Tibial artery (tissue), 4 donors: ENCODE measurements around the gene SDK1.

Source experiments
- DNase-seq, 2 donors: peaks; one replicate each; pipeline ENCODE4 v3.0.0-alpha.2; 2019
- H3K27ac ChIP-seq, 2 donors: fragments of 200-600 bp; sonication (generic) in 1 of 2; 1 replicate in 1 of 2; 2 replicates in 1 of 2; pipeline ENCODE4 v1.5.1; 2018 to 2019; ENCODE audit warnings: mild to moderate bottlenecking in 1 of 2
- H3K27me3 ChIP-seq, 2 donors: fragments of 200-600 bp; sonication (generic) in 1 of 2; one replicate each; pipeline versions ENCODE4 v1.5.1 to v1.6.0; 2016 to 2019
- H3K36me3 ChIP-seq, 3 donors: fragments of 200-600 bp; sonication (generic) in 2 of 3; one replicate each; pipeline ENCODE4 v1.5.1; 2016 to 2019; ENCODE audit warnings: mild to moderate bottlenecking in 2 of 3
- H3K4me1 ChIP-seq, 4 donors: fragments of 200-600 bp; sonication (generic) in 2 of 4; 1 replicate in 3 of 4; 2 replicates in 1 of 4; pipeline ENCODE4 v1.5.1; 2016 to 2019
- H3K4me3 ChIP-seq, 2 donors: fragments of 200-600 bp; sonication (generic) in 1 of 2; 1 replicate in 1 of 2; 2 replicates in 1 of 2; pipeline ENCODE4 v1.5.1; 2018 to 2019; ENCODE audit warnings: mild to moderate bottlenecking in 2 of 2
- H3K9me3 ChIP-seq, 3 donors: fragments of 200-600 bp; sonication (generic) in 1 of 3; one replicate each; pipeline ENCODE4 v1.5.1; 2016 to 2019
- CTCF ChIP-seq, 2 experiments: fragments of 200-600 bp in 1 of 2; fragments of 450-650 bp in 1 of 2; IDR thresholded peaks; one replicate each; pipeline ENCODE4 v1.5.1; 2017 to 2019; ENCODE audit warnings: antibody characterized with exemption in 2 of 2, mild to moderate bottlenecking in 1 of 2, moderate library complexity in 1 of 2
- intact Hi-C: fragments of 100-400 bp; cut with DNase I; formaldehyde crosslinking; loops from one replicate; pipeline ENCODE4 v1.15.0; 2023; ENCODE audit warnings: low total_unique reads

Gene SDK1

GRCh38 chr7:4009211-4010060 is 708.4 kb downstream of the SDK1 start:
- Histone ChIP-seq H3K4me1 (no peaks in the 10 kb centered on the region), H3K27ac (no peak overlapping the region), H3K27me3 (no peaks in the 10 kb centered on the region), H3K9me3 (no peaks in the 10 kb centered on the region), H3K4me3 (no peak overlapping the region), H3K36me3 (peaks cover 6 to 23% (median 10%) of the 10 kb centered on the region in 3 donors)
- DNase-seq: no peak
- intact Hi-C loops: loop anchor here (5.0 kb wide), 1 partner anchor 562 kb away; no protein-coding TSS in a partner anchor
- no peak for TF ChIP-seq CTCF (IDR thresholded peaks at IDR 0.05)

GRCh38 chr7:4010061-4010605 is 709.1 kb downstream of the SDK1 start:
- Histone ChIP-seq H3K4me1 (no peaks in the 10 kb centered on the region), H3K27me3 (no peaks in the 10 kb centered on the region), H3K4me3 (no peak overlapping the region), H3K36me3 (peaks cover 6 to 23% (median 10%) of the 10 kb centered on the region in 3 donors), H3K27ac (no peak overlapping the region), H3K9me3 (no peaks in the 10 kb centered on the region)
- no peak for DNase-seq
- intact Hi-C loops: loop anchor here (5.0 kb wide), 1 partner anchor 563 kb away; no protein-coding TSS in a partner anchor
- TF ChIP-seq CTCF (IDR thresholded peaks at IDR 0.05): no peak

GRCh38 chr7:4010923-4011656 is 710.0 kb downstream of the SDK1 start:
- TF ChIP-seq CTCF (IDR thresholded peaks at IDR 0.05): no peak
- no peak for DNase-seq

GRCh38 chr7:4013793-4014192 is 712.7 kb downstream of the SDK1 start:
- intact Hi-C loops: loop anchor here (5.0 kb wide), 1 partner anchor 566 kb away; no protein-coding TSS in a partner anchor
- DNase-seq: no peak
- no peak for TF ChIP-seq CTCF (IDR thresholded peaks at IDR 0.05)

More at GRCh38 chr7:4010923-4011656, 710.0 kb downstream of the SDK1 start:
- Histone ChIP-seq H3K9me3 (no peaks in the 10 kb centered on the region), H3K4me1 (no peaks in the 10 kb centered on the region), H3K4me3 (no peak overlapping the region), H3K27ac (no peak overlapping the region), H3K36me3 (peaks cover 12 to 26% (median 19%) of the 10 kb centered on the region in 3 donors), H3K27me3 (no peaks in the 10 kb centered on the region)
- intact Hi-C loops: loop anchor here (5.0 kb wide), 1 partner anchor 564 kb away; no protein-coding TSS in a partner anchor

GRCh38 chr7:4014346-4015050 is 713.4 kb downstream of the SDK1 start:
- Histone ChIP-seq H3K9me3 (peaks cover 0 to 8% (median 4%) of the 10 kb centered on the region in 3 donors), H3K4me1 (no peaks in the 10 kb centered on the region), H3K27me3 (no peaks in the 10 kb centered on the region), H3K4me3 (no peak overlapping the region), H3K27ac (no peak overlapping the region), H3K36me3 (peaks cover 31 to 35% (median 32%) of the 10 kb centered on the region in 3 donors)
- DNase-seq: no peak
- no peak for TF ChIP-seq CTCF (IDR thresholded peaks at IDR 0.05)
- intact Hi-C loops: loop anchor here (5.0 kb wide), 1 partner anchor 567 kb away; no protein-coding TSS in a partner anchor

More at GRCh38 chr7:4013793-4014192, 712.7 kb downstream of the SDK1 start:
- no peak overlapping the region for H3K4me3 ChIP-seq
- H3K36me3 ChIP-seq: peaks cover 26 to 35% (median 29%) of the 10 kb centered on the region in 3 donors
- no peaks in the 10 kb centered on the region for H3K4me1 ChIP-seq
- peaks cover 0 to 3% (median 2%) of the 10 kb centered on the region in 3 donors for H3K9me3 ChIP-seq
- no peaks in the 10 kb centered on the region for H3K27me3 ChIP-seq
- H3K27ac ChIP-seq: no peak overlapping the region
